ENCODE measurements around the gene ACAP3.

The ACAP3 gene

GRCh38 chr1:1344655-1345361, 37.1 kb upstream of the ACAP3 start:
- DNase-seq = no peak

GRCh38 chr1:1343811-1344421, 36.2 kb upstream of the ACAP3 start:
- DNase-seq = no peak

- DNase-seq = no peak
Observed at GRCh38 chr1:1342584-1343115, 34.9 kb upstream of the ACAP3 start.

GRCh38 chr1:1342061-1342562, 34.4 kb upstream of the ACAP3 start:
- DNase-seq = no peak

DNA sequence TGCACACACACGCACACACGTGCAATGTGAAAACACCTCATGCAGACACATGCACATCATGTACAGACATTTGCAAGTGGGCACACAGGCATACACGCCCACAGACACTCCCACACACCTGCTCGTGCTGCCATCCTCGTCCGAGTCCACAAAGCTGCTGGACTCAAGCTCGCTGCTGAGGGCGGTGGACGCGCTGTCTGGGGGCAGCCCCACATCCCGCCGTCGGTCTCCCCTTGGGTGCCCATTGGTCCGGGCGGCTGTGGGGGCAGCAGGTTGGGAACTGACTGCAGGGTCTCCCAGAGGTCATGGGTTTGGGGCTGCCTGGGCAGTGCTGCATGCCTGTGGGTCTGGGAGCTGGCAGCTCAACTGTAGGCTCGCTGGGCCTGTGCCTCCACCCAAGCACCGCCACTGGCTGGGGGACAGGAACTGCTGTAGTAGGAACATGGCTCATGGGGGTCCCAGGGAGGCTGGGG, 33.9 kb upstream of the ACAP3 start:
- DNase-seq = no peak

GRCh38 chr1:1340791-1341548, 33.2 kb upstream of the ACAP3 start:
- DNase-seq = no peak

DNA sequence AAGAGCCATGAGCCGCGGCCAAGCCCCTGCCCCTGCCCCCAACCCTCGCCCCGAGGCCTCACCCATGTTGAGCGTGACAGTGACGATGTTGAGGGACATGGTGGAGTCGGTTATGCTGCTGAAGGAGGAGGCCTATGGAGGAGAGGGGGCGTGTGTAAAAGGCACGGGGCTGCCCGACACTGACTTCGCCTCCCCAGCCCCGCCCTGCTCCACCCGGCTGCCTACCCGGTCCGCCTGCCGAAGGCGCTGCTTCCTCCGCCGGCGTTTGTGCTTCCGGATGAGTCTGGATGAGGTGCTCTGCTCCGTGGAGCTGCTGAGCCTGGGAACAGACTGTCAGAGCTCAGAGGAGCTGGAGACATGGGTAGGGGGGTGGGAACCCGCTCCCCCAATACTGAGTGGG, 32.5 kb upstream of the ACAP3 start:
- DNase-seq = no peak

DNA sequence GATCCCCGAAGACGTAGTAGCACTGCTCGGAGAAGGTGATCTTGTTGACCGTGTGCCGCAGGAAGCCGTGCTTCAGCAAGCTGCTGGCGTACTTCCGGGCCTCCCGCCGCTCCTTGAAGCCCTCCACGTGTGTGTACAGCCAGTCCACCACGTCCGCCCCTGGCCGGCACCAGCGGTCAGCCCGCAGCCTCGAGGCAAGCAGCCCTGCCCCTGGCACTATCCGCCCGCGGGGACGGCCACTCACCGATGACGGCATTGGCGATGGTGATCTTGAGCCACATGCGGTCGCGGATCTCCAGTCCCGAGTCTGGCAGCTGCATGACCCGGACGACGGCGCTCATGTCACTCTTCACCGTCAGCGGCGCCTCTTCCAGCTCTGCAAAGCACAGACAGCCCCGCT, 30.5 kb upstream of the ACAP3 start:
- no peak for DNase-seq

GRCh38 chr1:1337793-1338147, 30.0 kb upstream of the ACAP3 start:
- no peak for DNase-seq

DNA sequence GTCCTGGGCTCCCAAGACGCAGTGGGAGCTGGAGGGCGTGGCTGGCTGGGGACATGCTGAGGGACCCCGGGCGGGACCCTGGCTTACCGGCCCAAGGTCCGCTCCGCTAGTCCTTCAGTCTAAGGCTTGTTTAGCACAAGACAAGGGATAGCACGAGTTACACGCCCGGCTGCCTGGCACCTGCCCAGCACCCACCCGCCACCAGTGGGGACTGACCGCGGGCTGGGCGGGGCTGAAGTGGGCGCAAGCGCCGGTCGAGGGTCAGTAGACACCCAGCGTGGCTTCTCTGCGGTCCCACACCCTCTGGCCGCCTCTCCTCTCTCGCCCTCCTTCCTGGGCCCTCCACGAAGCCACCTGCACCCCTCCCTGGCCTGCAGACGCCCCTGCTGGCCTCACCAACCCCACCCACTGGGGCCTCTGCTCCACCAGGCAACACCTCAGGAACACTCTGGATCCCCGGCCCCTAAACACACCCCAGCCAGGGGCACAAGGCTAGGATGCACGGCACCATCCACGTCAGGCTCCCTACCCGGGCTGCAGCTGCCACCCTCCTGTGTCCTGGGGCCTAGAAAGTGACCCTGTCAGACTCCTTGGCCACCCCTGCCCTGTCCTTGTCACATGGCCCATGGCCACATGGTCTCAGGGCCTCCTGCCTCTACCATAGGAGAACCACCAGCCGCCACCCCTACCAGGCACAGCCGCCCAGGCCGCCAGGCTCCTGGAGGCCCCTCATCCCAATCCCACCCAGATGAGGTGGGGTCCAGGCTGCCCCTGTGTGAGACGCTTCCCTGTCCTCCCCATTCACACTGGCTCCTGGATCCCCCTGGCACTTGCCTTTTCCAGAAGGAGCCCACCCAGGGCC, 29.4 kb upstream of the ACAP3 start:
- no peak for DNase-seq

GRCh38 chr1:1336446-1336845, 28.7 kb upstream of the ACAP3 start:
- DNase-seq = no peak

DNA sequence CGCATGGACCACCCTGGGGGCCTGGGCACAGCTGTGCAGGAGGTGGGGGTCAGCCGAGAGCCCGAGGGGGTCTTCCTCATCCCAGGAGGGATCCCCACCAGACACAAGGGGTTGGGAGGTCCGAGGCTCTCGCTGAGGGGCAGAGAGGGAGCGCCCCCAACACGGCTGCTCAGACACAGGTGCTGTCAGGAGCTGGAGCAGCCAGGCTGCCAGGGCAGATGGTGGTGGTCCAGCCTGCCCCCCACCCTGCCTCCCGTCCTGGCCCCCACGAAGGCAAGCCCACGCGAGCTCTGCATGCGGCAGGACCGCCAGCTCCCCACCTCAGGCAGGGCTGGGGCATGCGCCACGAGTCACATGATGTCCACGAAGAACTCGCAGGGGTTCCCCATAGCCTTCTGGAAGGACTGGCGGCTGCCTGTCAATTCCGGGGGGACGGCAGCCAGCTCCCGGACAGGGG, 28.1 kb upstream of the ACAP3 start:
- no peak for DNase-seq

DNA sequence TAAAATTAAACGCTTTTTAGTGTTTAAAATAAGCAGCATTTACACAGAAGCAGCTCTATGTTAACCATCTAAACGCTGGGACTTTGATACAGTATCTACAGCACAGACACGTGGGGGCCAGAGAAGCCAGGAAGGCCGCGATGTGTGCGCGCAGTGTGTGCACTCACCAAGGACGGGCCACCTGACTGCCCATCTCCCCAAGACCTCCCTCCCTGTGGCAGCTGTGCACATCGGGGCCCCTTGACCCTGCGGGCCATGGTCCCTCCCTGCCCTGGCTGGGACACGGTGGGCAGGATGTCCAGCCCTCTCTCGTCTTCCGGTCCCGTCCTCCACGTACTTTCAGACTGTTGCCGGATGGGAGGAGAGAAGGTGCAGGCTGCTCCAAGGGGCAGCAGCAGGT, 27.6 kb upstream of the ACAP3 start:
- no peak for DNase-seq

DNA sequence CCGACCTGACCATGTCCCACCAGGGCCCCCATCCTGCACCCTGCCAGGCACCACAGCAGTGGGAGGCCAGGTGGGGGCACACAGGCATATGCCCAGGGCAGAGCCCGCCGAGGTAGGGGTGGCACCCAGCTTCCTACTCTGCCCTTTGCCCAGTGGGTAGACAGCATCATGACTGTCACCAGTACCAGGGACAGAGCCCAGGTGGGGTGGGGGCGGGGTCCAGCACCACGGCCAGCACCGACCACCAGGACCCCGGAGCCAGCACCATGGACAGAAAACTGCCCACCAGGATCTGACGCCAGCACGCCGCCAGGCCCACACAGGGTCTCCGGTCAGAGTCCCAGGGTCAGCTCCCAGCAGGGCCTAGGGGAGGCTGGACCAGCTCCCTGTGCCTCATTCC, 27.1 kb upstream of the ACAP3 start:
- DNase-seq = no peak

DNA sequence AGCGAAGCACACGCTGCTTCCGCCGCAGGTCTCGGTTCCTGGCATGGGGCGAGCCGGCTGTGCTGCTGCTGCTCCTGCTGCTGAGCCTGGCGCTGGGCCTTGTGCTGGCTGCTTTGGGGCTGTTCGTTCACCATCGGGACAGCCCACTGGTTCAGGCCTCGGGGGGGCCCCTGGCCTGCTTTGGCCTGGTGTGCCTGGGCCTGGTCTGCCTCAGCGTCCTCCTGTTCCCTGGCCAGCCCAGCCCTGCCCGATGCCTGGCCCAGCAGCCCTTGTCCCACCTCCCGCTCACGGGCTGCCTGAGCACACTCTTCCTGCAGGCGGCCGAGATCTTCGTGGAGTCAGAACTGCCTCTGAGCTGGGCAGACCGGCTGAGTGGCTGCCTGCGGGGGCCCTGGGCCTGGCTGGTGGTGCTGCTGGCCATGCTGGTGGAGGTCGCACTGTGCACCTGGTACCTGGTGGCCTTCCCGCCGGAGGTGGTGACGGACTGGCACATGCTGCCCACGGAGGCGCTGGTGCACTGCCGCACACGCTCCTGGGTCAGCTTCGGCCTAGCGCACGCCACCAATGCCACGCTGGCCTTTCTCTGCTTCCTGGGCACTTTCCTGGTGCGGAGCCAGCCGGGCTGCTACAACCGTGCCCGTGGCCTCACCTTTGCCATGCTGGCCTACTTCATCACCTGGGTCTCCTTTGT, 26.0 kb upstream of the ACAP3 start:
- no peak for DNase-seq

- no peak for DNase-seq
Observed at GRCh38 chr1:1332774-1333480, 25.2 kb upstream of the ACAP3 start.

DNA sequence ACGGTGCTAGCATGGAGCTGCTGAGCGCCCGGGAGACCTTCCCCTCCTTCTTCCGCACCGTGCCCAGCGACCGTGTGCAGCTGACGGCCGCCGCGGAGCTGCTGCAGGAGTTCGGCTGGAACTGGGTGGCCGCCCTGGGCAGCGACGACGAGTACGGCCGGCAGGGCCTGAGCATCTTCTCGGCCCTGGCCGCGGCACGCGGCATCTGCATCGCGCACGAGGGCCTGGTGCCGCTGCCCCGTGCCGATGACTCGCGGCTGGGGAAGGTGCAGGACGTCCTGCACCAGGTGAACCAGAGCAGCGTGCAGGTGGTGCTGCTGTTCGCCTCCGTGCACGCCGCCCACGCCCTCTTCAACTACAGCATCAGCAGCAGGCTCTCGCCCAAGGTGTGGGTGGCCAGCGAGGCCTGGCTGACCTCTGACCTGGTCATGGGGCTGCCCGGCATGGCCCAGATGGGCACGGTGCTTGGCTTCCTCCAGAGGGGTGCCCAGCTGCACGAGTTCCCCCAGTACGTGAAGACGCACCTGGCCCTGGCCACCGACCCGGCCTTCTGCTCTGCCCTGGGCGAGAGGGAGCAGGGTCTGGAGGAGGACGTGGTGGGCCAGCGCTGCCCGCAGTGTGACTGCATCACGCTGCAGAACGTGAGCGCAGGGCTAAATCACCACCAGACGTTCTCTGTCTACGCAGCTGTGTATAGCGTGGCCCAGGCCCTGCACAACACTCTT, 24.5 kb upstream of the ACAP3 start:
- no peak for DNase-seq

DNA sequence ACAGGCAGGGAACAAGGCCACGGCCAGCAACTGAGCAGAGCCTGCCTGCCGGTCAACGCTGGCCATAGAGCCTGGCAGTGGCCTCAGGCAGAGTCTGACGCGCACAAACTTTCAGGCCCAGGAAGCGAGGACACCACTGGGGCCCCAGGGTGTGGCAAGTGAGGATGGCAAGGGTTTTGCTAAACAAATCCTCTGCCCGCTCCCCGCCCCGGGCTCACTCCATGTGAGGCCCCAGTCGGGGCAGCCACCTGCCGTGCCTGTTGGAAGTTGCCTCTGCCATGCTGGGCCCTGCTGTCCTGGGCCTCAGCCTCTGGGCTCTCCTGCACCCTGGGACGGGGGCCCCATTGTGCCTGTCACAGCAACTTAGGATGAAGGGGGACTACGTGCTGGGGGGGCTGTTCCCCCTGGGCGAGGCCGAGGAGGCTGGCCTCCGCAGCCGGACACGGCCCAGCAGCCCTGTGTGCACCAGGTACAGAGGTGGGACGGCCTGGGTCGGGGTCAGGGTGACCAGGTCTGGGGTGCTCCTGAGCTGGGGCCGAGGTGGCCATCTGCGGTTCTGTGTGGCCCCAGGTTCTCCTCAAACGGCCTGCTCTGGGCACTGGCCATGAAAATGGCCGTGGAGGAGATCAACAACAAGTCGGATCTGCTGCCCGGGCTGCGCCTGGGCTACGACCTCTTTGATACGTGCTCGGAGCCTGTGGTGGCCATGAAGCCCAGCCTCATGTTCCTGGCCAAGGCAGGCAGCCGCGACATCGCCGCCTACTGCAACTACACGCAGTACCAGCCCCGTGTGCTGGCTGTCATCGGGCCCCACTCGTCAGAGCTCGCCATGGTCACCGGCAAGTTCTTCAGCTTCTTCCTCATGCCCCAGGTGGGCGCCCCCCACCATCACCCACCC, 23.6 kb upstream of the ACAP3 start, which contains the start of gene TAS1R3:
TSS of gene TAS1R3 (plus strand) at position 213 of the 898 bp plus-strand sequence. CDS start at position 279, 66 bp downstream.
- no peak for DNase-seq

DNA sequence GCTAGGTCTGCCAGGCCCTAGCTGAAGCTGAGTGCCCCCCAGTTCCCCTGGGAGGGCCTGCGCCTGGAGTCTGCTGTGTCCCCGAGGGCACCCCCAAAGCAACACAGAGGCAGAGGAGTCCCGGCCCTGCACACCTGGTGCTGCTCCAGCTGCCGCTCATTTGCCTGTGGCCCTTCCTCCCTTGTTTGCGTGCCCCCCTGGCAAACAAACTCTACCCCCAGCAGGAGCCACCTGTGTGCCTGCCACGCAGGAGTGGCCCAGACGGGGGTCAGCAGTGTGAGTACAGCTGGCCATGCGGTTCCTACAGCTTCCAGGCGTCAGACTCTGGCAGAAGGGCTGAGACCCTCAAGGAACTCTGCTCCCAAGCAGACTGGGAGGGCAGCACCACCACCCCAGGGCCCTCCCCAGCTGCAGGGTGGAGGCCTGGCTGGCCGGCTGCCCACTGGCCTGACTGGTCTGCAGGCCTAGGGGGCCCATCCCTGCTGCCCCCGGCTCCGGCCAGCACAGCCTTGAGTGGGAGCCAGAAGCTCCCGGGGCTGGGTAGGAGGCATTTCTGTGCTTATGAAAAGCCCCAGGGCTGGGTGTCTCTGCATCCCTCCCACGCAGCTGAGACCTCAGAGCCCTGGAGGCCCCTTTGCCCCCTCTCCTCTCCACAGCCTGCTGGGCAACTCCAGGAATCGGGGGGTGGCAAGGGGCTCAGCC, 22.8 kb upstream of the ACAP3 start:
- DNase-seq = no peak
